AG09319 (cell line): ENCODE results near the gene ENTREP3.

Experiments used
- DNase-seq: peaks from one replicate; pipeline ENCODE4 v3.0.0-alpha.2; 2010; ENCODE audit warnings: low read depth; ENCODE audit errors: extremely low read depth
- CTCF ChIP-seq: IDR thresholded peaks from 2 replicates; pipeline ENCODE4 v1.5.1; 2011; ENCODE audit warnings: low read depth, mild to moderate bottlenecking, inconsistent platforms, low read length, moderate library complexity

ENTREP3 gene

DNA sequence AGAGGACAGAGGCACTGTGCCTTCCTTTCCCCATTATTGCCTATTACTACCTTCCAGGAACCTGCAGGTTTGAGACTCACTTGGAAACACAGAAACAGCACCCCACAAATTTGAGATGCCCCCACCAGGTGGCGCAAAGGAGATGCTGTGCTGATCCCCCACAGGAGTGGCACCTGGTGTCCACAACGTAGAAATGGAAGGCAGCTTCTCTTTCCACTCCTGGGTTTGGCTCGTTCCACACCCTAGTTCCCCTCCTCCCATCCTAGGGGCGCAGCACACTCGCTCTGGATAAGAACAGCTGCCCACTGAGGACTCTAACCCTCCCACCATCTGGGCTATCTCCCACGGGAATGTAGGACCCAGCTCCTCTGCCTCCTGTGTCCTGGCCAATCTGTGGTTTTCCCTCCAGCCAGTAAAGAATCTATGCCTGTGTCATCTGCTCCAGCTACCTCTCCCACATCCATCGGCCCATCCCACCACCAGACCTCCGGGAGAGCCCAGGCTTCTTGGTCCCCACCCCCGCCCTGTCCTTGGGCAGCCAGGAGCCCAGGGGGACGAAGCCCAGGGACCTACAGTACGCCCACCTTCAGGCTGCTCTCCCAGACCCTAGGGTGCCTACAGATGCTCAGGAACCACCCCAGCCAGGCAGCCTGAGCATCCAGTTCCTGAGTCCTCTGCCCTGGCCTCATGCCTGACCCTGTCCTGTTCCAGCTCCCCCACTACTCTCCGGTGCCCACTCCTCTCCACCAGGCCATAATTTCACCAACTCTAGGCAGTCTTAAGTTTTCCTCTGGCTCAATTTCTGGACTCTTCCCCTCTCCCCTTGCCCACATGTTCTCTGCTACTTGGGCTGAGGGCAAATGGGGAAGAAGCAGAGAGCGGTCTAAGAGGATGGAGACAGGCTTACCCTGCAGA lies 48.1 kb downstream of the ENTREP3 start:
- TF ChIP-seq CTCF: peak; percentile 87
- DNase-seq: no peak

- no peak for DNase-seq
- TF ChIP-seq CTCF: no peak
These were observed 49.2 kb downstream of the ENTREP3 start for GRCh38 chr1:155205969-155206593.

DNA sequence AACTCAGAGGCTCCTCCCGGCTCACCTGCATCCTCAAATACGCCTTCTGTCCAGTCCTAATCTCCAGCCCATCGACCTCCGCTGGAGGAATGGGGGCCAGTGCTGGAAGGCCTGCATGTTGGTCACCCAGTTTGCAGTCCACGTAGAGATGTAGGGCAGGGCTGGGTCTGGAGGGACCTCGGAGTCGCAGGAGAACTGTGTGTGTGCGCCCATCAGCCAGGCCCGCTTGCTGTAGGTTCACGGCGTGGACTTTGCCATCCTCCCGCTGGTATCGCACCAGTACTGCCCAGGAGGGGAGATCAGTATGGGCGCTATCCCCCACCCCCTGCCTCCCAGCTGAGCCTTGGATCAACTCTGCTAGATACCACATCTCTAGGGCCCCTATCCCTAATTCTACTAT lies 50.2 kb downstream of the ENTREP3 start:
- no peak for TF ChIP-seq CTCF
- DNase-seq: no peak

DNA sequence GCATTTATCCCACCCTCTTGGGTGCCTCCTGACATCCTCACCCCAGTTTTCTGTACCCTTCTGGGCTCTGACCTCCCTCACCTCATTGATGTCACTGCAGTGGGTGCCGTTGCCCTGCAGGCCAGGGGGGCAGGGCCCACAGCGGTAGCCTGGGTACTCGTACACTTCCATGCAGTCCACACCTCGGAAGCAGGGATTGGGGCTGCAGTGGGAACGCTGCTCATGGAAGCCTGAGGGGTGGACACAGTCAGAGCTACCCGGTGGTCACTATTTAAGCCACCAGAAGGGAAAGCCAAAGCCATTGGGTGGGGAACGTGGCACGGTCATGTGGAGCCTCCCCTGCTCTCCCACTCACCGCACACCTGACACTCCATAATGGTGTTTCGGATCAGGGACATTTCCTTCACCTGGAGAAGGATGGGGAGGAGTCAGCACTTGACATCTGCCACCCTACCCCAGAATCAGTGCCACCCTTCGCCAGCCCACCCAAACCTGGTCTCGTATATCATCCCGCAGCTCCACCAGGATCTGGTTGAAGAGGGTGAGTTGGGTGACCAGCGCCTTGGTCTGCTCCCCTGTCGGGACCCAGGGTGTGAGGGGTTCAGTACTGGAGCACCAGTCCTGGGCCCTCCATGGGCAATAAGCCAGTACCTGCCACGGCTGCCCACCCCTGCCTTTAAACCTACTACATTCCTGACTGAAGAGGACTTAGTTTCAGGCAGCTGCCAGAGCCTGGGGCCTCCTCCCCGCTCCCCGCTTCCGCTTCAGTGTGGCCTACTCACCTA lies 52.4 kb downstream of the ENTREP3 start:
- no peak for TF ChIP-seq CTCF
- no peak for DNase-seq

DNA sequence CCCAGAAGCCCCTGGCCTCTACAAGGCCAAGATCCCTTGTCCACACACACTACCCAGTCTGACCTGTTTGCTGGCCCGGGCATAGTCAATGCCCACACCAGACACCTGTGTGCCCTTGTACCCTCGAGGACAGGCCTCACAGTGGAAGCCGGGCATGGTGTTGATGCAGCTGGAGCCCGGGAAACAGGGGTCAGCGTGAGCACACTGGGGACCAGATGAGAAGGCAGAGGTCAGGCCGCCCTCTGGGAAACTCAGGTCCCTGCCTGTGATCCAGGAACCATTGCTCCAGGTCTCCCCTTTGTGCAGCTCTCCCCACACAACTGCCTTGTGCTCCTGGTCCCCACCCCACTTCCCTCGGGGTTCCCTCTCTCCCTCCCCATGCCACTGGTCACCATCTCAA lies 53.1 kb downstream of the ENTREP3 start:
- TF ChIP-seq CTCF: no peak
- DNase-seq: no peak

GRCh38 chr1:155200920-155201319 lies 54.4 kb downstream of the ENTREP3 start:
- DNase-seq: no peak
- no peak for TF ChIP-seq CTCF
